Loucy (cell line): ENCODE measurements around the gene CACTIN.

Source experiments
- H2AFZ ChIP-seq: fragments of 200-600 bp; sonication (generic); 2 replicates; pipeline ENCODE4 v1.6.0; 2016; ENCODE audit warnings: antibody characterized with exemption, mild to moderate bottlenecking, low read length, moderate library complexity
- H3F3A ChIP-seq: fragments of 200-600 bp; 2 replicates; pipeline ENCODE4 v1.6.0; 2016; ENCODE audit warnings: antibody characterized with exemption, low read depth, mild to moderate bottlenecking
- H3K27me3 ChIP-seq: fragments of 200-600 bp; sonication (generic); 2 replicates; pipeline ENCODE4 v1.6.1; 2014; ENCODE audit warnings: low read length, mild to moderate bottlenecking; ENCODE audit not compliant: insufficient read depth, poor library complexity, severe bottlenecking
- H3K36me3 ChIP-seq: fragments of 200-600 bp; sonication (generic); 2 replicates; pipeline ENCODE4 v1.6.1; 2016; ENCODE audit warnings: low read length; ENCODE audit not compliant: insufficient read depth
- H3K4me1 ChIP-seq: fragments of 200-600 bp; sonication (generic); 2 replicates; pipeline ENCODE4 v1.5.1; 2014; ENCODE audit warnings: low read length, mild to moderate bottlenecking; ENCODE audit not compliant: insufficient read depth, poor library complexity, severe bottlenecking
- H3K4me2 ChIP-seq: fragments of 200-600 bp; sonication (generic); 2 replicates; pipeline ENCODE4 v1.6.0; 2014; ENCODE audit warnings: antibody characterized with exemption, low read length, low read depth, mild to moderate bottlenecking; ENCODE audit not compliant: poor library complexity, severe bottlenecking
- H3K4me3 ChIP-seq: fragments of 200-600 bp; sonication (generic); 2 replicates; pipeline ENCODE4 v1.5.1; 2014; ENCODE audit warnings: low read length, mild to moderate bottlenecking, mixed read lengths; ENCODE audit not compliant: poor library complexity, severe bottlenecking
- H3K79me2 ChIP-seq: fragments of 200-600 bp; sonication (generic); 2 replicates; pipeline ENCODE4 v1.6.1; 2014; ENCODE audit warnings: low read length; ENCODE audit not compliant: insufficient read depth
- H3K9ac ChIP-seq: fragments of 200-600 bp; sonication (generic); 2 replicates; pipeline ENCODE4 v1.6.0; 2014; ENCODE audit warnings: mild to moderate bottlenecking, low read depth, low read length, moderate library complexity; ENCODE audit not compliant: poor library complexity, severe bottlenecking
- H3K9me2 ChIP-seq: fragments of 200-600 bp; sonication (generic); replicated peaks from 2 replicates; pipeline ENCODE4 v1.6.1; 2016; ENCODE audit warnings: low read depth, low read length, mixed read lengths
- H3K9me3 ChIP-seq: fragments of 200-600 bp; sonication (generic); 2 replicates; pipeline ENCODE4 v1.6.1; 2014; ENCODE audit warnings: mild to moderate bottlenecking, antibody characterized with exemption, low read length, low read depth; ENCODE audit not compliant: insufficient read depth
- H4K20me1 ChIP-seq: fragments of 200-600 bp; sonication (generic); 2 replicates; pipeline ENCODE4 v1.6.0; 2014; ENCODE audit warnings: antibody characterized with exemption, low read length, mild to moderate bottlenecking; ENCODE audit not compliant: insufficient read depth, poor library complexity, severe bottlenecking
- CTCF ChIP-seq: fragments of 200-600 bp; sonication (generic); conservative IDR thresholded peaks from 2 replicates; pipeline ENCODE4 v1.5.1; 2014; ENCODE audit warnings: mild to moderate bottlenecking, antibody characterized with exemption, low read length
- EZH2phosphoT487 ChIP-seq: fragments of 200-600 bp; IDR thresholded peaks from 2 replicates; pipeline ENCODE4 v1.6.1; 2018; ENCODE audit warnings: antibody characterized with exemption, mild to moderate bottlenecking, moderate library complexity, borderline replicate concordance

CACTIN gene

GRCh38 chr19:3644351-3645066 lies 17.9 kb upstream of the CACTIN start:
- no peak for TF ChIP-seq CTCF
- TF ChIP-seq EZH2phosphoT487, result no peak
- H2AFZ ChIP-seq, result no peak overlapping the region
- H3K4me3 ChIP-seq, result no peak overlapping the region
- no peaks in the 10 kb centered on the region for H3F3A ChIP-seq
- H3K4me1 ChIP-seq, result no peaks in the 10 kb centered on the region
- H3K9me3 ChIP-seq, result no peaks in the 10 kb centered on the region
- H3K36me3 ChIP-seq, result no peaks in the 10 kb centered on the region
- no peak overlapping the region for H3K4me2 ChIP-seq
- no peaks in the 10 kb centered on the region for H4K20me1 ChIP-seq
- no peak overlapping the region for H3K9ac ChIP-seq
- no peaks in the 10 kb centered on the region for H3K9me2 ChIP-seq
- no peaks in the 10 kb centered on the region for H3K79me2 ChIP-seq
- no peaks in the 10 kb centered on the region for H3K27me3 ChIP-seq

DNA sequence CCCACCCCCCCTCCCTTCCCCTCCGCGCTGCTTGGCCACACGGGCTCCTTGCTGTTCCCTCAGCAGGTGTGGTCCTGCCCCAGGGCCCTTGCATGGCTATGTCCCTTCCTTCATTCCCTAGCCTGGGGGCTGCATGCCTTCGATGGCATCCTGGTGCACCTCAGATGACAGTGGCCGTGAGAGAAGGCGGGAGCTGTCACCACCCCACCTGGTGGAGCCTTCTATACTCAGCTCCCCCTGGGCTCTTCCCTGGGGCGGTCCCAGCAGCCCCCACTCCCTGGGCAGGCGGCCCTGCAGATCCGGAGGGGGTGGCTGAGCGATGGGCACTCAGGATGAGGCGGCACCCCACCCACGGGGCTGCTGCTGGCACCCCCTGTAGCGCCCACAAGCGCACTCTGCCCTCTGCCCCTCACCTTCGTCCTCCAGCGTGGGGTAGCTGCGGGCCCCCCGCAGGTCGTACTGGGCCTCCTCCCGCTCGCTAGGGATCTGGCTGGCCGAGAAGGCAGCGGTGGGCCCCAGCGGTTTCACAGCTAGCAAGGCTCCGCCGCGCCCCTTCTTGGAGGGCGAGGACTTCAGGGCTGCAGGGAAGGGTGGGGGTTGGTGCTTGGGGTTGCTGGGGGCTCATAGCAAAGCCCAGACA lies 17.2 kb upstream of the CACTIN start:
- Histone ChIP-seq H3K27me3 (no peaks in the 10 kb centered on the region), H3K36me3 (no peaks in the 10 kb centered on the region), H3K4me2 (no peak overlapping the region), H3F3A (no peaks in the 10 kb centered on the region), H4K20me1 (no peaks in the 10 kb centered on the region), H3K4me1 (no peaks in the 10 kb centered on the region), H3K79me2 (no peaks in the 10 kb centered on the region), H3K9me3 (no peaks in the 10 kb centered on the region), H3K4me3 (no peak overlapping the region), H3K9me2 (no peaks in the 10 kb centered on the region), H3K9ac (no peak overlapping the region), H2AFZ (no peak overlapping the region)
- no peak for TF ChIP-seq EZH2phosphoT487
- TF ChIP-seq CTCF, result no peak

DNA sequence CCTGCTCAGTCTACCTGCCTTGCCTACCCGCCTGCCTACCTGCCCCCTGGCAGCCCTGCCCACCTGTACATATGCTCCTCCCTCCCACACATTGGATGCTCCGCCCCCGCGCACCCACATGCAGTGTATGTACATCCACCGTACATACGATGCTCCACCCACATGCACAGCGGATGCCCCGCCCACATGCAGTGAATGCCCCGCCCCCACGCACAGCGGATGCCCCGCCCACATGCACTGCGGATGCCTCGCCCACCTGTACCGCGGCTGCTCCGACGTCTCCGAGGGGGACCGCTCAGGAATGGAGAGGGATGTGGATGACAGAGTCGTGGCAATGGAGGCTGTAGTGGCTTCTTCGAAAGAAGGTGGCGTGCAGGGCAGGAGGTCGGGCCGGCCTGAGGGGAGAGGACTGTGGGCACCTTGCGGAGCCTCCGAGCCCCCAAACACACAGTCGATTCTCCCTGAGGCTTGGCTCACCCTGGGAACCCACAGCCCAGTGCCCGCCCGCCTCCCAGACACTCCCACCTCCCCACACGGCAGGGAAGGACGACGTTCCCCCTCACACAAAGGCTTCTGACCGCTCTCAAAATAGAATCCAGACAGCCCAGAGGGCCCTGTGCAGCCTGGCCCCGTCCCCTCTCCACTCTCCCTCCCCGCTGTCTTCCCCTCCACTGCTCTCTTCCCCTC lies 16.5 kb upstream of the CACTIN start:
- Histone ChIP-seq H3K36me3 (no peaks in the 10 kb centered on the region), H3K4me2 (no peak overlapping the region), H3K9me3 (no peaks in the 10 kb centered on the region), H3K9ac (no peak overlapping the region), H2AFZ (no peak overlapping the region), H3K9me2 (no peaks in the 10 kb centered on the region), H3K4me3 (no peak overlapping the region), H3K79me2 (no peaks in the 10 kb centered on the region), H3F3A (no peaks in the 10 kb centered on the region), H3K27me3 (no peaks in the 10 kb centered on the region), H3K4me1 (no peaks in the 10 kb centered on the region), H4K20me1 (no peaks in the 10 kb centered on the region)
- TF ChIP-seq EZH2phosphoT487 (no peak), CTCF (no peak)
